Measurements from ENCODE around the gene ZNF76. TPM values are rescaled to one million over a fixed set of nuclear protein-coding genes. Genes with fewer than 3 reads are reported as not detected.
"Not testable (repeated sequence)": the region's sequence is repeated elsewhere in the genome, so short reads cannot be mapped to it uniquely, and the experiment has no call there.

Gene ZNF76
- total RNA-seq, 5 donors from 2014 or later (not counting 1 experiment from before 2014, with no cell fraction given) = 72.7 to 91.3 (median 84.8) TPM

- peaks cover 64% of the 10 kb centered on the region for H3K36me3 Mint-ChIP-seq
- H3K27me3 Mint-ChIP-seq = no peaks in the 10 kb centered on the region
- H3K4me1 ChIP-seq (ENCODE audit: control insufficient read depth in 1 of 2, extremely low read depth in 1 of 2, insufficient read depth in 2 of 2, low read length in 2 of 2) = peaks cover 6 to 22% of the 10 kb centered on the region in 2 experiments
- H3K9me3 Mint-ChIP-seq = no peaks in the 10 kb centered on the region
- ChIA-PET POLR2A (no interaction called here), CTCF (no interaction called here)
- no peaks in the 10 kb centered on the region for H3K9me3 ChIP-seq
- no peak overlapping the region for H3K27ac ChIP-seq (ENCODE audit: low read length)
- ATAC-seq (replicated peaks in 1 of 4) (no peak), DNase-seq (no peak)
- H3K4me3 Mint-ChIP-seq = no peak overlapping the region
- H3K27me3 ChIP-seq (replicated peaks in 1 of 2; ENCODE audit: control insufficient read depth in 2 of 2, extremely low read depth in 1 of 2, insufficient read depth in 2 of 2, low read length in 1 of 2) = no peaks in the 10 kb centered on the region
- no CpG with 5 or more reads among the region's 2 CpGs for WGBS (ENCODE audit: insufficient coverage)
- peaks cover 30 to 89% of the 10 kb centered on the region in 2 donors for H3K36me3 ChIP-seq (ENCODE audit: control insufficient read depth in 2 of 2, extremely low read depth in 1 of 2, insufficient read depth in 1 of 2, low read length in 1 of 2)
- H3K27ac Mint-ChIP-seq = peak overlapping the region; percentile 72 to 85
- no peak overlapping the region for H3K4me3 ChIP-seq (ENCODE audit: control insufficient read depth in 1 of 2, extremely low read depth in 1 of 2, low read length in 1 of 2)
- peaks cover 36 to 48% (median 40%) of the 10 kb centered on the region in 3 donors for H3K4me1 Mint-ChIP-seq
These were observed 60.5 kb downstream of the ZNF76 start for GRCh38 chr6:35320031-35320410.

- H3K36me3 Mint-ChIP-seq = peaks cover 61% of the 10 kb centered on the region
- DNase-seq = no peak
- Histone ChIP-seq H3K4me3 (ENCODE audit: control insufficient read depth in 1 of 2, extremely low read depth in 1 of 2, low read length in 1 of 2) (no peak overlapping the region), H3K27ac (ENCODE audit: low read length) (peak overlapping the region; percentile 14), H3K27me3 (replicated peaks in 1 of 2; ENCODE audit: control insufficient read depth in 2 of 2, extremely low read depth in 1 of 2, insufficient read depth in 2 of 2, low read length in 1 of 2) (no peaks in the 10 kb centered on the region), H3K36me3 (ENCODE audit: control insufficient read depth in 2 of 2, extremely low read depth in 1 of 2, insufficient read depth in 1 of 2, low read length in 1 of 2) (peaks cover 30 to 87% of the 10 kb centered on the region in 2 donors), H3K9me3 (no peaks in the 10 kb centered on the region), H3K4me1 (ENCODE audit: control insufficient read depth in 1 of 2, extremely low read depth in 1 of 2, insufficient read depth in 2 of 2, low read length in 2 of 2) (peaks cover 0 to 18% of the 10 kb centered on the region in 2 experiments)
- H3K9me3 Mint-ChIP-seq = no peaks in the 10 kb centered on the region
- POLR2A ChIA-PET = no interaction called here
- H3K27me3 Mint-ChIP-seq = no peaks in the 10 kb centered on the region
- H3K4me3 Mint-ChIP-seq = no peak overlapping the region
- H3K4me1 Mint-ChIP-seq = peaks cover 29 to 40% (median 33%) of the 10 kb centered on the region in 3 donors
- no peak for ATAC-seq (replicated peaks in 1 of 4)
- CTCF ChIA-PET = no interaction called here
- WGBS (ENCODE audit: insufficient coverage) = 97% methylated on average over 7 of the region's 8 CpGs
- peak overlapping the region; percentile 85 for H3K27ac Mint-ChIP-seq
These were observed 61.6 kb downstream of the ZNF76 start for GRCh38 chr6:35321091-35321490.

GRCh38 chr6:35327349-35328027 is 68.0 kb downstream of the ZNF76 start:
- CTCF ChIA-PET = interaction anchor here (0.5 to 2.1 kb wide), 16 partner anchors 9 to 463 kb away, joined by 3 to 37 read pairs (median 4); partner anchors contain the start of genes DEF6 (in 1 of the 2) and FANCE (in 1 of the 2)
- 25% methylated on average over 4 of the region's 7 CpGs for whole genome bisulfite sequencing (ENCODE audit: insufficient coverage)
- no peaks in the 10 kb centered on the region for H3K27me3 ChIP-seq (replicated peaks in 1 of 2; ENCODE audit: control insufficient read depth in 2 of 2, extremely low read depth in 1 of 2, insufficient read depth in 2 of 2, low read length in 1 of 2)
- DNase-seq (peak; percentile 58 to 84 (median 74)), ATAC-seq (replicated peaks in 1 of 4) (peak; percentile 73 to 84 (median 78))
- Mint-ChIP-seq H3K4me1 (peaks cover 20 to 33% (median 29%) of the 10 kb centered on the region in 3 donors), H3K27me3 (no peaks in the 10 kb centered on the region), H3K9me3 (no peaks in the 10 kb centered on the region), H3K27ac (peak overlapping the region; percentile 87 to 93), H3K4me3 (peak overlapping the region in 1 of 3 donors; percentile 2), H3K36me3 (peaks cover 19% of the 10 kb centered on the region)
- H3K4me3 ChIP-seq (ENCODE audit: control insufficient read depth in 1 of 2, extremely low read depth in 1 of 2, low read length in 1 of 2) = no peak overlapping the region
- H3K36me3 ChIP-seq (ENCODE audit: control insufficient read depth in 2 of 2, extremely low read depth in 1 of 2, insufficient read depth in 1 of 2, low read length in 1 of 2) = peaks cover 10 to 32% of the 10 kb centered on the region in 2 donors
- H3K9me3 ChIP-seq = no peaks in the 10 kb centered on the region
- POLR2A ChIA-PET = interaction anchor here in 1 of 2 donors (0.6 kb wide), 1 partner anchor 26 kb away, joined by 8 read pairs; no protein-coding TSS in a partner anchor
- H3K27ac ChIP-seq (ENCODE audit: low read length) = peak overlapping the region; percentile 39
- peaks cover 2 to 23% of the 10 kb centered on the region in 2 experiments for H3K4me1 ChIP-seq (ENCODE audit: control insufficient read depth in 1 of 2, extremely low read depth in 1 of 2, insufficient read depth in 2 of 2, low read length in 2 of 2)

- H3K36me3 Mint-ChIP-seq = peaks cover 18% of the 10 kb centered on the region
- POLR2A ChIA-PET = interaction anchor here in 1 of 2 donors (0.6 kb wide), 1 partner anchor 26 kb away, joined by 8 read pairs; no protein-coding TSS in a partner anchor
- no CpG with 5 or more reads among the region's 1 CpG for WGBS (ENCODE audit: insufficient coverage)
These were observed 68.7 kb downstream of the ZNF76 start for GRCh38 chr6:35328108-35328723.

GRCh38 chr6:35328965-35329364 is 69.4 kb downstream of the ZNF76 start:
- Mint-ChIP-seq H3K4me1 (peaks cover 31 to 38% (median 37%) of the 10 kb centered on the region in 3 donors), H3K27ac (peak overlapping the region in 1 of 2 donors; percentile 31), H3K36me3 (peaks cover 17% of the 10 kb centered on the region)
- H3K27me3 Mint-ChIP-seq; H3K4me3 Mint-ChIP-seq; H3K27me3 ChIP-seq (replicated peaks in 1 of 2; ENCODE audit: control insufficient read depth in 2 of 2, extremely low read depth in 1 of 2, insufficient read depth in 2 of 2, low read length in 1 of 2); H3K9me3 ChIP-seq; H3K27ac ChIP-seq (ENCODE audit: low read length); H3K9me3 Mint-ChIP-seq; POLR2A ChIA-PET; DNase-seq; ATAC-seq (replicated peaks in 1 of 4); H3K4me3 ChIP-seq (ENCODE audit: control insufficient read depth in 1 of 2, extremely low read depth in 1 of 2, low read length in 1 of 2): not testable (repeated sequence)
- CTCF ChIA-PET = interaction anchor here (0.7 to 2.1 kb wide), 3 partner anchors 13 to 31 kb away, joined by 3 to 37 read pairs (median 4); partner anchors contain the start of gene DEF6 (in 1 of the 2)
- Histone ChIP-seq H3K4me1 (ENCODE audit: control insufficient read depth in 1 of 2, extremely low read depth in 1 of 2, insufficient read depth in 2 of 2, low read length in 2 of 2) (peaks cover 2 to 25% of the 10 kb centered on the region in 2 experiments), H3K36me3 (ENCODE audit: control insufficient read depth in 2 of 2, extremely low read depth in 1 of 2, insufficient read depth in 1 of 2, low read length in 1 of 2) (peaks cover 4 to 20% of the 10 kb centered on the region in 2 donors)
- WGBS (ENCODE audit: insufficient coverage) = 100% methylated on average over 3 of the region's 8 CpGs

More at GRCh38 chr6:35328108-35328723, 68.7 kb downstream of the ZNF76 start:
- CTCF ChIA-PET = interaction anchor here (0.5 to 2.1 kb wide), 15 partner anchors 10 to 464 kb away, joined by 3 to 37 read pairs (median 4); partner anchors contain the start of genes DEF6 (in 1 of the 2) and FANCE (in 1 of the 2)
- Histone ChIP-seq H3K4me3 (ENCODE audit: control insufficient read depth in 1 of 2, extremely low read depth in 1 of 2, low read length in 1 of 2) (no peak overlapping the region), H3K4me1 (ENCODE audit: control insufficient read depth in 1 of 2, extremely low read depth in 1 of 2, insufficient read depth in 2 of 2, low read length in 2 of 2) (peaks cover 2 to 25% of the 10 kb centered on the region in 2 experiments), H3K27me3 (replicated peaks in 1 of 2; ENCODE audit: control insufficient read depth in 2 of 2, extremely low read depth in 1 of 2, insufficient read depth in 2 of 2, low read length in 1 of 2) (no peaks in the 10 kb centered on the region), H3K9me3 (no peaks in the 10 kb centered on the region), H3K36me3 (ENCODE audit: control insufficient read depth in 2 of 2, extremely low read depth in 1 of 2, insufficient read depth in 1 of 2, low read length in 1 of 2) (peaks cover 4 to 25% of the 10 kb centered on the region in 2 donors), H3K27ac (ENCODE audit: low read length) (peak overlapping the region; percentile 39)
- no peaks in the 10 kb centered on the region for H3K27me3 Mint-ChIP-seq
- H3K4me3 Mint-ChIP-seq = no peak overlapping the region
- ATAC-seq (replicated peaks in 1 of 4) (no peak), DNase-seq (no peak)
- H3K27ac Mint-ChIP-seq = peak overlapping the region; percentile 69 to 78
- H3K9me3 Mint-ChIP-seq = no peaks in the 10 kb centered on the region
- peaks cover 27 to 35% (median 33%) of the 10 kb centered on the region in 3 donors for H3K4me1 Mint-ChIP-seq

- H3K4me3 Mint-ChIP-seq = no peak overlapping the region
- H3K4me1 Mint-ChIP-seq = peaks cover 31 to 39% (median 38%) of the 10 kb centered on the region in 3 donors
- DNase-seq = no peak
- ChIA-PET POLR2A (no interaction called here), CTCF (interaction anchor here in 1 of 2 donors (1.2 kb wide), 1 partner anchor 119 kb away, joined by 3 read pairs; no protein-coding TSS in a partner anchor)
- WGBS (ENCODE audit: insufficient coverage) = 80% methylated on average over 1 of the region's 9 CpGs
- H3K9me3 Mint-ChIP-seq = peaks cover 0 to 6% (median 3%) of the 10 kb centered on the region in 3 donors
- H3K36me3 ChIP-seq (ENCODE audit: control insufficient read depth in 2 of 2, extremely low read depth in 1 of 2, insufficient read depth in 1 of 2, low read length in 1 of 2) = peaks cover 0 to 7% of the 10 kb centered on the region in 2 donors
- ATAC-seq (replicated peaks in 1 of 4) = no peak
- no peaks in the 10 kb centered on the region for H3K27me3 Mint-ChIP-seq
- H3K27ac ChIP-seq (ENCODE audit: low read length) = no peak overlapping the region
- H3K36me3 Mint-ChIP-seq = peaks cover 18% of the 10 kb centered on the region
- no peak overlapping the region for H3K4me3 ChIP-seq (ENCODE audit: control insufficient read depth in 1 of 2, extremely low read depth in 1 of 2, low read length in 1 of 2)
- peaks cover 2 to 25% of the 10 kb centered on the region in 2 experiments for H3K4me1 ChIP-seq (ENCODE audit: control insufficient read depth in 1 of 2, extremely low read depth in 1 of 2, insufficient read depth in 2 of 2, low read length in 2 of 2)
- H3K9me3 ChIP-seq = no peaks in the 10 kb centered on the region
- peak overlapping the region in 1 of 2 donors; percentile 28 for H3K27ac Mint-ChIP-seq
- no peaks in the 10 kb centered on the region for H3K27me3 ChIP-seq (replicated peaks in 1 of 2; ENCODE audit: control insufficient read depth in 2 of 2, extremely low read depth in 1 of 2, insufficient read depth in 2 of 2, low read length in 1 of 2)
These were observed 71.1 kb downstream of the ZNF76 start for GRCh38 chr6:35330541-35331119.

All from T-cell (primary cell).